C4-2B (cell line): Measurements from ENCODE around the gene COL12A1.

ENCODE experiments used
- ZFX ChIP-seq: fragments of 450-650 bp; IDR thresholded peaks from 2 replicates; pipeline ENCODE4 v1.6.1; 2017
- TF ChIP-seq, protein P1 (sequence below): fragments of 450-650 bp; conservative IDR thresholded peaks from 2 replicates; pipeline ENCODE4 v1.5.1; 2017; ENCODE audit warnings: mild to moderate bottlenecking

DNA sequence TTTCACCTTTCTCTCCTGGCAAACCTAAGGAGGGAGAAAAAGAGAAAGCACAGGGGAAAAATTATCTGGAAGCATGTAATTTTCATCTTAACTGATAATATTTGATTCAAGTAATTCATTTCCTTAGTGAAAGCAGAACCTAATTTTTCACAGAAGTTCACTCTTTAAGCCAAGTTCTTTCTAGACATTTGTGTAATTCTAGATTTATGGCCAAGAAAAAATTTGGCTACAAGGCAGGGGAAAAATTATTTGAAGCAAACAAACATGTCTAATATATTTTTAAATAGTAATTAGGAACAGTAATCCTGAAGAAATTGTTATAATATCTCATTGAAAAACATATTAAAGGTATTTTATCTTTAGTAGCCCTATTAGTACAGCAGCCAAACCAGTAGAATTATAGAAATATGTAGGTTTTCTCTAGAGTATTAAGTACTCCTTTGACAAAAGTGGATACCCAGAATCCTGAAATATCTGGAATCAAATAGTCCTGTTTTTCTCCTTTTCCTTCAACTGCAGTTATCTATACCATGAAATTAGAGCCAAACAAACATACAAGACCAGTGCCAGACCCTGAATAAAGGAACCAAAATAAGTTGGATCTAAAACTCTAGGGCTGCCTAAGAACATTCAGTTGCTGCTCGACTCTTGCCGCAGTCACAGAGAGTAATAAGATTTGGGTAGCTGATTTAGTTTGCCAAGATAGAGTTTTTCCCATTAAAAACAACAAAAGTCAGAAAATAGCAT lies 116.5 kb downstream of the COL12A1 start:
- TF ChIP-seq, protein P1, sequence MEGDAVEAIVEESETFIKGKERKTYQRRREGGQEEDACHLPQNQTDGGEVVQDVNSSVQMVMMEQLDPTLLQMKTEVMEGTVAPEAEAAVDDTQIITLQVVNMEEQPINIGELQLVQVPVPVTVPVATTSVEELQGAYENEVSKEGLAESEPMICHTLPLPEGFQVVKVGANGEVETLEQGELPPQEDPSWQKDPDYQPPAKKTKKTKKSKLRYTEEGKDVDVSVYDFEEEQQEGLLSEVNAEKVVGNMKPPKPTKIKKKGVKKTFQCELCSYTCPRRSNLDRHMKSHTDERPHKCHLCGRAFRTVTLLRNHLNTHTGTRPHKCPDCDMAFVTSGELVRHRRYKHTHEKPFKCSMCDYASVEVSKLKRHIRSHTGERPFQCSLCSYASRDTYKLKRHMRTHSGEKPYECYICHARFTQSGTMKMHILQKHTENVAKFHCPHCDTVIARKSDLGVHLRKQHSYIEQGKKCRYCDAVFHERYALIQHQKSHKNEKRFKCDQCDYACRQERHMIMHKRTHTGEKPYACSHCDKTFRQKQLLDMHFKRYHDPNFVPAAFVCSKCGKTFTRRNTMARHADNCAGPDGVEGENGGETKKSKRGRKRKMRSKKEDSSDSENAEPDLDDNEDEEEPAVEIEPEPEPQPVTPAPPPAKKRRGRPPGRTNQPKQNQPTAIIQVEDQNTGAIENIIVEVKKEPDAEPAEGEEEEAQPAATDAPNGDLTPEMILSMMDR: no peak
- TF ChIP-seq ZFX: no peak
